HPDE6-E6E7 (cell line): ENCODE results near the gene GLYR1.

Experiments
- DNase-seq: peaks from one replicate; pipeline ENCODE4 v3.0.0; 2011; ENCODE audit warnings: missing footprints; ENCODE audit errors: extremely low spot score

GLYR1 gene

DNA sequence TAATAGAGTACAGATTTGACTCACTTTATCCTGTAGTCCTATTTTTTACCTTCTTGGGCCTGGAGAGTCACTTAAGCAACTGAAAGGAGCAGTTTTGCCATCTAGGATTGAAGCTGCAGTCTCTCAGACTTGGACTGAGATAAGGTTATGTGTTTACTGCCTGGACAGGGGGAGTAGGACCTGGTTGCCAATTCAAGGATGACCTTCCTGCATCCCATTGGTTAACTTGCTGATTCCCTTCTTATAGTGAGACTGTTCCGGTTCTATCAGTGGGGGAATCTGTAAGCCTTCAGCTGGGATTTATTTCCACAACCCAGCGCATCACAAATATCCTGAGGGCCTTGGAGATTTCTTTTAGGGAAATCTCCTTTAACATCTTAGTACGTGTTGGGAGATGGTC lies 3.1 kb upstream of the GLYR1 start:
- DNase-seq = no peak

DNA sequence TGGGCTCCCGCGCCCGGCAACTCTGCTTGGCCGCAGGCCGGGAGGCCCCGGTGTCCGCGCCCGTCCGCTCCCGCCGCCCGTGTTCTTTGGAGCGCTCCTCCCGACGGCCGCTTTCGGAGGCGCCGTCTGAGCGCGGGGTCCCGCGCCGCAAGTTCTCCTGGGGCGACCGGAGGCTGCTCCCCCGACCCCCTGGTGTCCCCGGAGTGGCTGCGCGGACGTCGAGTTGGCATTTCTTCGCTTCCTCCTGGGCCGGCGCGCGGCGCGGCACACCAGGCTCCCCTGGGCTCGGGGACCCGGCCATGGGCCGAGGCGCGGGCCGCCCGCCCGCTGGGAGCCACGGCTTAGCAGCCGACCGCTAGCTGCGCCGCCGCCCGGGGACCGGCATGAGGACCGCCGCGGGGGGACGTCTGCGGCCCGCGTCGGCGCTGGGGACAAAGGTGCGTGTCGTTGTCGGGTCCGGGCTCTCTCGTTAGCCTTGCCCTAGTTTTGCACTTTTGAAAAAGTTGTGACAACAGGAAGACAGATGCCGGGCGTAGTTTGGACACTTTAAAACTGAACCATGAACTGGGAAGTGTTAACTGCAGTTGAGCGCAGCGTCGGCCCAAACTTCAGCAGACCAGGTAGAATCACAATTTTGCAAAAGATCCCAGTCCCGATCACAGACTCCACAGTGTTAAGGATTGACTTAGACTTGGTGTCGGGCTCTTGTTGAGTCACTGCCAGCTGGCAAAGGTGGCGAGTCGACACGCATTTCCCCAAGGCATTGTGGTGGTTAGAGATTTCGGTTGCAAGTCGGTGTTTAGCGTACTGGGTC lies 893 bp upstream of the GLYR1 start:
- peak; percentile 67 for DNase-seq

DNA sequence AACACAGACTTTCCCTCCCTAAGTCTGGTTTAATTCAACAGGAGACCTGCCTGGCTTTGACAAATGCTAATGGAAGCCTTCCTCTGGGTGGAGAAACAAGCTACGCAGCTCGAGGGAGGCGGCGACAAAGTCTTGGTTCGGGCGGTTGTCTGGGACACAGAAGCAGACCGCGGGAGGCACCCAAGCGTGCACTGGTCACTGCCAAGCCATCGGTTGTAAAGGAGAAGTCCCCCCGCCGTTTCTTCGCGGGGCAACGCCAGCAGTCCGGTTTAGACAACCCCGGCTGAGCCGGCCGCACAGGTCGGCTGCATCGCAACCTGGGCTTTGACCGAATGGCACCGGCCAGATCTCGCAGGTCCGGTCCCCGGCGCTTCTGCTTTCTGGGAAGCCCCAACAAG lies 586 bp downstream of the GLYR1 start:
- DNase-seq = peak; percentile 34

DNA sequence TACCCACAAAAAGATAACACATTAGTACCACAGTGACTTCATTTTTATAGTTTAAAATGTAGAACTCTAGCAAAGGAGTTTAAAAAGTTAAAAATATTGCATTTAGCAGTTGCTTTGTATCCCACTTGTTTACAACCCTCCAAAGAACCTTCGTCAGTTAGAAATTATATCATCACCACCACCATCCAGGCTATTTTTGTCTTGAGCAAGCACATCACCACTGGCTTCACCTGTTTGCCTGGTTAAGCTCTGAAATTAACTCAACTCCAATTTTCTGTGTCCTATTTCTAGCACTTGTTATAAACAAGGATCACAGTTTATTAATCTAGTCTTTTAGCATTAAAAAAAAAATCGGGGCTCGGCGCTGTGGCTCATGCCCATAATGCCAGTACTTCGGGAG lies 6.1 kb downstream of the GLYR1 start:
- no peak for DNase-seq

DNA sequence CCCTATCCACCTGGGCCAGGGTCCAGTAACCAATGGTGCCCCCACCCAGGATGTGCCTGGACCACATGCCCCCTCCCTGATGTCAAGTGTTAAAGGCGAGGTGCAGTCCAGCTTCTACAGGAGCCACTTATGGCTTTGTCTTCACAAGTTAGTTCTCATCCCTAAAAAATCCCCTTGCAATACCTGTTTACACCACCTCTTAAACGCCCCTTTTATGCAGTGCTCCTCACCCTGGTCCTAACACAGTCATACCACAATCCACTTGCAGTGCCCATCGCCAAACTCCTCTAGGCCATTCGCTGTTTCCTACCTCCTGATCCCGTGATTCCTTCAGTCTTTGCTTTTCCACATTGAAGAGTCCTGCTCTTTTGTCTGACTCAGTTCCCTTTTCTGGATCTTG lies 7.1 kb downstream of the GLYR1 start:
- no peak for DNase-seq

DNA sequence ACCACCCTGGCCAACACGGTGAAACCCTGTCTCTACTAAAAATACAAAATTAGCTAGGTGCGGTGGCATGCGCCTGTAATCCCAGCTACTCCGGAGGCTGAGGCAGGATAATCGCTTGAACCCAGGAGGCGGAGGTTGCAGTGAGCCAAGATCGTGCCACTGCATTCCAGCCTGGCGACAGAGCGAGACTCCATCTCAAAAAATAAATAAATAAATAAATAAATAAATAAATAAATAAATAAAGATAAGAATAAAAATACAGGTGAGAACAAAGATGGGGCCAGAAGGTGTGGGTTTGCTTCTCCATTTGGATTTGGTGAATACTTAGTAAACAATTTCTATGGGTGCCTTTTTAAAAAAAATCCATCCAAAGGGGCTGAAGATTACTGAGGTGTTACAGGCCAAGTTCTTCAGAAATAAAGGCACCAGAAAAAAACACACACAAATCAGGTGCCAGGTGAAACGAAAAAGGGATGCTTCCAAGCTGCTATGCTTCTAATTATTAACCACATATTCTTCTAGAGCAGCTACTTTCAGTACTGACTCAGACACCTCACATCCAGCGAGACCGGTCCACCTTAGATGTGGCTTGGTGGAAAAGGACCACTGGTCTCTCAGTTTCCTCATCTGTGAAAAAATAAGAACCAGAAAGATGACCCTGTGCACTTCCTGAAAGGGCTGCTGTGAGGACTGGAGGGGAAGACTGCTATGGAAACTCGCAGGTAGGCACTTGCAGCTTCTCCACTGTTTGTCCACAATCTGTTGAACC lies 9.2 kb downstream of the GLYR1 start:
- no peak for DNase-seq

DNA sequence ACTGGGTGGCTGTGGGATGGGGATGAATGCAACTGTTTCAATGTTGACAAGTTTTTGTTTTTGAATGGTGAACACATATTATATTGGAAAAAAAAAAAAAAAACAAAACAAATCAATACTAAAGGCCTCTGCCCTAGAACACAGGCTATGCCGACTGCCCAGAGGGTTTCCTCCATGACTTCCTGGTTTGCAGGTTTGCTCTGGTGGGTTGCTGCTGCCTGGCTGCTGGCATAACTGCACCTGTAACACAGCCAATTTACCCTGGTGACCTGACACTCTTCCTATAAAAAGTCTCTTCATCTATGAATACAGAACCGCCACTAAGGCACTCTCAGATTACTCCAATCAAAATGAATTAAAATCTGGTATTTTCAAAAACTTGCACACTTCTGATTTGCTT lies 10.4 kb downstream of the GLYR1 start:
- DNase-seq = no peak

DNA sequence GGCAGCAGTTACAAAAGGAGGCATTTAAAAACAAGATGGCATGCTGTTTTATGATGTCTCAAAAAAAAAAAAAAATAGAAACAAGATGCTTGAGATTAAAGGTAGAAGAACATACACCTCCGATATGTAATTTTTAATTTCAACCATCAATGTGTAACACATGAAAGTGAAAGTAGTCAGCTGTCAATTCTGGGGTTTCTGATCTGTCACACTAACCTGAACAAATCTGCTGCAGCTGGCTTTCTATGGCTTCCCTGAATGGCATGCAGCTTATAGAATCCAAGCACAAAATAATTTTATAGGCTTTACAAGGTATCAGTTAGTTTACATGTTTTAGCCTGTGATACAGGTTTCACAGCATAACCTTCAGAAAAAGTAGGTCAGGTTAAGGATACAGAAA lies 13.5 kb downstream of the GLYR1 start:
- no peak for DNase-seq

DNA sequence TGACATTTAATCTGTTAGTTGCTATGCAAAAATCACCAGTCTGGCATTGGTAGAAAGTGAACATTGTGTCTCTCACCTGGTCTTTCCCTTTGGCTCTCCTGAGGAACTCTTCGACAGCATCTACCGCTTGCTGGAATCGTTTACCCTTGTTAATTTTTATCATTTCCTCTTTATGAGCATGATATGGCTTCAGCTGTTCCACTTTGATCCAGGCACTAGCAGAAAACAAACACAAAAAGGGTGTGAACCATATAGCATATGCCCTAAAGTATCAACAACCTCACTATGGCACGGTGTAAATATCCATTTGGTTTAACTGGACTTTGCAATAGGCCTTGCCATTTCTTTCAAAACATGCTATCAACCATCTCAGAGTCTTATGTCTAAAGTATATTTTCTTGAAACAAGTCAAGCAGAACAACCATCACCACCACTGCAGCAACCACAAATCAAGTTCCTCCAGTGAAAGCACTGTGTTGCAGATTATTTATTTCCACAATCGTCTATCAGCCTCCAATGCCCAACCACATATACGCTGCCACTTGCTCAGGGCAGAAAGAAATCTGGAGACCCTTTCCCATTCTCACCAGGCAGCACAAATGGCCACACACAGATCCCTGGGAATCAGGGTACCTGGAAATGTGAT lies 14.3 kb downstream of the GLYR1 start:
- DNase-seq = no peak

DNA sequence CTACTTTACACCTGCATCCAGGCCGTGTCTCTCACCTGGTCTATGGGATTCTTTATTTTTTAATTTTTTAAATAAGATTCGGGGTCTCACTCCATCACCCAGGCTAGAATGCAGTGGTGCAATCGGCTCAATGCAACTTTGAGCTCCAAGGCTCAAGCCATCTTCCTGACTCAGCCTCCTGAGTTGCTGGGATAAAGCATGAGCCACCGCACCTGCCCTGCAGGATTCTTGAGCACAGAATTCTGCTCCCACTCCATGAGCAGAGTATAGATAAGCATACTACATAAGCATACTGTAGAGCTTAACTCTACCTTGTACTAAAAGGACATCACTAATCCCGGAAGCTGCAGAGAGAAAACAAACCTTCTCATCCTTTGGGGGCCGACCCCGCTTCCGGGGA lies 15.5 kb downstream of the GLYR1 start:
- no peak for DNase-seq

DNA sequence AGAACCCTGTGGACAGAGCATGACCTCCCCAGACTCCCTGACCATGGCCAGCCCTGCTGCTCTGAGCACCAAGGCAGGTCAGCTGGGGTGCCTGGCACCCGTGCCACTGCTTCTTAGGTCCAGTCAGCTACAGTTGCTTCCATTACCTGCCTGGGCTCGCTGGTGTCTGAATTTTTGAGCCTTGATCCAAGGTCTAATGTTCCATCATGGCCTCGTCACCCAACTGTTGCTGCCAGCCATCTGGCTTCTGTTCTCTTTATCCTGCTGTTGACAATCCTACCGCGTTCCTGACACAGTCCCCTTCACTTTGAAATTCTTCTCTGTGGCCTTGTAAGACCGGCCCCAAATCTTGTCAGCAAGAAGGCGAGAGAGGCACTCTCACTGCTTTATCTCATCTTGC lies 16.7 kb downstream of the GLYR1 start:
- no peak for DNase-seq

DNA sequence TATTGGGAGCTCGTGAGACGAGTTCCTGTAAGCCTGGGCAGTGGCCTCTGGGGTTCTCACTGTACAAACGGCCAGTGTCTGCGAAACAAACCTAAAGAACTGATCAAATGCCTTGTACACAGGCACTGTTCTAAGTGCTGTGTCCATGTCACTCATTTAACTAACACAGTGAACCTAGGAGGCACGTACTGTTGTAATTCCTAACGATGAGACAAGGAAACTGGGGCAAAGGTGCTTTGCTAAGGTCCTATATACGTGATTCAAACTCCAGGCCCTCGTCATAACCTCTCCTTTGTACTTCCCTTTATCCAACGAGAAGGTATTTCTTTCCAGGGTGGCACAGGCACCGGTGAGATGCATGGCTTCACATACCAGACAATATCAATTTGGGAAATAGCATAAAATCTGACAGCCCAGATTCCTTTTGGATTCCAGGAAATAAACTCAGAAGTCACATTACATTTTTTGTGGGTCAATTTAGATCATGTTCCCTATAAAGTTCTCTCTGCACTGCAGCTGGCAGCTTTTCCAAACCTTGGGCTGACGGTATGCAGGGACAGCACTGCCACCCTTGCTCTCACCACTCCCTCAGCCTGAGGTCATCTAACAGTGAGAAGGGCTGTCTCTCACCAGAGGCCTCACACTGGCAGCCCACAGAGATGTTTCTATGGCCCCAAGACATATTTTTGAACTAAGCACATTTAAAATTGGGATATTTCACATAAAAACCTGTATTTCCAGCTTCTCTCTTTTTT lies 18.3 kb downstream of the GLYR1 start:
- DNase-seq = no peak

DNA sequence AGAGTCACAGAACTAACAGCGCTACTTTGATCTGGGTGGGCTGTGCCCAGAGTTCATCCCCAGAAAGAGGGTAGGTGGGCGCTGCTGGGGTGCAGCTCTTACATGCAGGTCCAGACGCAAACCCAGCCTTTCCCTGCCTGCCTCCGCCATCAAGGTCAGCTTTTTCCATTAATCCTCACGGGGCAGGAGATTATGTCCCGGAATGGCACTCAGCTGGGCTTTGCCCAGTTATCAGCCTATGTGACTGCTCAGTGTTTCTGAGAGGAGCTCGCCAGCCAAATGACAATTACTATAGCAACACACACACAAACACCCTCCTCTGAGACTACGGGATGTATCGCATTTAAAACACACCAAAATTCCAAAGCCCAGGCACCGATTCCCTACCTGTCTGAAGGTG lies 20.1 kb downstream of the GLYR1 start:
- DNase-seq = no peak

DNA sequence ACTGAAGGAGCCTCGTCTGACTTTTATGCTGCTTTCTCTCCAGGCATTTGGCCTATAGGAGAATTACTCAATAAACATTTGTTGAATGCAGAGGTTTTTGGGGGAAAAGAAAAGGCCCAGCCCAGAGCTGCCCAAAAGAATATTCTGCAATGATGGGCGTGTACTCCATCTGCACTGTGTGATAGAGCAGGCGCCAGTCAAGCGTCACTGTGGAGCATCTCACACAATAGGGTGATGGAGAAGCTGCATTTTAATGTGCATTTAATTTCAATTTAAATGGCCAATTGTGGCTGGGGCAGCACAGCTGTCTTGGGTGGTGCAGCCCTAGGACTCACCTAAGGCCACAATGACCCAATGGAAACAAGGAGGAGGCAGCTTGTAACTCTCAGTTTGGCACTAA lies 20.6 kb downstream of the GLYR1 start:
- no peak for DNase-seq

DNA sequence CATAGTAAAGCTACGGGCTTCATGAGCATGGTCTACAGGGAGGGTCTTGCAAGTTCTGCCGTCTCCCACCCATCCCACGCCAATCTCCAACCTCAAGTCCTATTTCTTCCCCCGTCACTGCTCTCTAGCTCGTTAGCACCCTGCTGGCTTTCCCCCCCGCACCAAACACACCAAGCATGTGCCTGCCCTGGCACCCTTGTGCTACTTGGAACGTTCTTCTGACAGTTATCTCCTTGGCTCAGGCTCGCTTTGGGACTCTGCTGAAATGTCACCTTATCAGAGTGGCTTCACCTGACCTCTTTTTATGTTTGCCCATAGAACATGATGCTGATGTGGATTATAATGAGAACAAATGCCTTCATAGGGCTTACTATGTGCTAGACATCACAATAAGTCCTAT lies 21.9 kb downstream of the GLYR1 start:
- DNase-seq = no peak

DNA sequence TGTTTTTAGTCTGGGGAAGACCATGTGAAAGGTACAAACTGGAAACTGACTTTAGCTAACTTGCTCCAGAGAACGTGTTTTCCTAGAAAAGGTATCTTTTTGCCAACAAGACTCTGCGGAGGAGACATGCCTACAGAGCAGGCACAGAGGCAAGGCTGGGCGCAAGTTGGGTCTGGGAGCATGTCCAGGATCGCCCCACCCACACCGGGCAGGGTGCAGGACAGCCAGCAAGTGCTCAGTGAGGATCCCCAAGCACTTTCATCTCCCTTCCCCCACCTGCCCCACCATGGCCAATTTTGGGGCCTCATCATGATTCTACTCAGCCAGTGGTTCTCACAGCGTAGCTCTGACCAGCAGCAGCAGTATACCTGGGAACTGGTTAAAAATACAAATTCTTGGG lies 26.4 kb downstream of the GLYR1 start:
- no peak for DNase-seq

DNA sequence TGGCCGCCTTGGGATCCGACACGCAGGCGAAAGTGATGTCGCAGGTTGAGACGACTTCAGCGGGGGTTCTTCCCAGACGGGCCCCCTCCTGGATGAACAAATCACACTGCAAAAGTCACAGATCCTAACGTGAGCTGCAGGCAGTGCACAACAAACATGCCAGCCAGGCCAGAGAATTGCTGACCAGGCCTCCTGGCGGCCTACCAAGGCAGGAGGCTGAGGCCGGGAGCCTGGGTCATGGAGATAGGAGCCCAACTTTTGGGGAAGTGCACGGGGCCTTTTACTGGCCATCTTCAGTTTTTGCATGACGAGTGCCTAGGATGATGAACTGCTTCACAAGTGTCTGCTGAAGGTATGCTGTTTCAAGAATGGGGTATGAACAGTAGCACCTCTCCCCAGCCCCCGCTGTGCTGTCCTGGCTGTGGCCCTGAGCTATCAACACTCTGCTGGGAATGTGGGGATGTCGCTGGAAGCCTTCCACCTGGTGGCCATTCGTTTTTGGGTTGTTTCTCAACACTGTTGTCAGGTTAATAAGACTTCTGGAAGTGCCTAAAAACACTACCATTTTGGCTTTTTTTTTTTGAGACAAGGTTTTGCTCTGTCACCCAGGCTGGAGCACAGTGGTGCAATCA lies 32.4 kb downstream of the GLYR1 start:
- no peak for DNase-seq

DNA sequence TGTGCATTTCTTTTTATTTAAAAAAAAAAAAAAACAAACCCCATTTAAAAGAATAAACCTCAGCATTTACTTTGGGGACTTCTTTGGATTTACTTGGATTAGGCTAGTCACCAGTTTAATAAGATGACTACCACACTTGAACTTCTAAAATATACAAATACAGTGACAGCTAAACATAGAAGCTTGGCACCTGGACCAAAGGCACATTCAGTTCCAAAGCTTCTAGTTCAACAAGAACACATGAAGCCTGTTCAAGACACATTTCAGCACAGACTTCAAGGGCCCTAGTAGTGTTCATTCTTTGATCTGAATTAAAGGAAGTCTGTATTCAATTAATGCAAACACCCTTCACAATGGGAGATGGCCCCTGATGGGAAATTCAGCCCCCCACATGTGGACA lies 33.0 kb downstream of the GLYR1 start:
- DNase-seq = no peak

DNA sequence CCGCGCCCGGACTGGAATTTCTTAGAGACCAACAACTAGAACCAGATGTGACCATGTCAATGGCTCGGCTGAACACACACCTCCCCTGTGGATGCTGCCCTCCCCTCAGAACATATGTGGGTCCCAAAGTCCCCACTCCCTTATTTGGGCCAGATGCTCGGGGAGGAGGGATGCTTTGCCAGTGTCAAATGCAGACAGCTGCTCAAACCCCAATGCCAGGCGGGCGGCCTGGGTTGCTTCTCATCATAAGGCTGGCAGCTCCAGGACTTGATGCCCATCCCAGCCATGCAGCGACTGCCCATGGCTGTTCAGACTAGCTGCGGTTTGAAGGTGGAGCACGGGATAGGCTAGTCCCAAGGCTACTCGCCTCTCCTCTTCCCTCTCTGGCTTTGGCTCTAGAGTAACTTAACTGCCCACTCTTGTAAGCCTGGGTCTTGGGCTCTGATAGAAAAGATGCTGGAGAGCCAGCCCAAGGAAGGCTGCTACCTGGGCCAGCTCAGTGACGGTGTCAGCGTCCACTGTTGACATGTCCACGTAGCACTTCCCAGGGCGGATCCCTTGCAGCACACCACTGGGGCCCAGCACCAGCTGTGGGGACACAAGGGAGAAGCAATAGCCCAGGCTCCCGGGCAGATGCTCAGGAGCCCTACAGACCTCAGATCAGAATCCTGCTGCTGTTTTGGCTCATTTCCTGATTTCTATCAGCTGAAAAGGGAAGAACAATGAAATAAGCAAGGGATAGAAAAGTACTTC lies 33.7 kb downstream of the GLYR1 start:
- no peak for DNase-seq

DNA sequence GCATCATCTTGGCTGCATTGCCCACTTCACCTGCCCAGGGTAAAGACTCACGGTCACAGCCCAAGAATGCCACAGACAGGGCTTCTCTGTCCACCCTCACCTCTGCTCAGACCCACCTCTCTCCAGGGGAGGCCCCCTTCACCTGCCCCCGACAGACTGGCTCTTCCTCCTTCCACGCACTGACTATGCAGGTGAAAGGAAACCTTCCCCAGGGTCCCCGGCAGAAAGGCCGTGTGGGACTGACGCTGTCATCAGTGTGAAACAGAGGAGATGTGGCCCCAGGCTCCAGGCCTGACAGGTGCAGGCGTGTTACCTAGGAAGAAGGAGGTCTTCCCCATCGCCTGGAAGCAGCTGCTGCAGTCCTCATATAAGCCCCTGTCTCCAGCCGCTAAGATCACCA lies 35.3 kb downstream of the GLYR1 start:
- no peak for DNase-seq

DNA sequence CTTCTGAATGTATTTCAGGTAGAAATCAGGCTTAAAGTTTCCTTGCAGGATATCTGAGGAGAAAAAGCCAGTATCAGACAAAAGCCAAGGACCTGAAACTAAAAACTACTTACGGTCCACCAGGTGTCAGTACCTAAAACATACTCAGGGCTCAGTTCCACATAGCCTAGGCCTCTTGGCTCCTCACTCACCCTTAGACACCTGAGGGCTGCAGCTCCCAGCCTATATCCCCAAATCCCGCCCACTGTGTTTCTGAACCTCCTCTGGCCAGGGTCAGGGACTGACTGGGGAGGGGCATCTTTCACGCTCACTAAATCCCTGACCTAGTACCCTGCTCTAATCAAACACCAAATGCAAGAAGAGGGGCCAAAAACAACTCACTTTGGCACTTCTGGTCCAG lies 35.8 kb downstream of the GLYR1 start:
- no peak for DNase-seq
